Stimulated activated CD8-positive, alpha-beta memory T cell treated with anti-CD3 and anti-CD28 coated beads, Interleukin-4, amount 100 ng/mL, for 1 hour (primary cell): Measurements from ENCODE around the gene SIK2.

Experiments used
- DNase-seq, 2 donors: peaks; one replicate each; pipeline ENCODE4 v3.0.0-alpha.2; 2020; ENCODE audit warnings: low read depth in 2 of 2, low spot score in 1 of 2

SIK2 gene

GRCh38 chr11:111727431-111727830, 125.2 kb downstream of the SIK2 start:
- no peak for DNase-seq

GRCh38 chr11:111729071-111729830, 127.0 kb downstream of the SIK2 start:
- no peak for DNase-seq

GRCh38 chr11:111729831-111730311, 127.6 kb downstream of the SIK2 start:
- no peak for DNase-seq

GRCh38 chr11:111730871-111731591, 128.8 kb downstream of the SIK2 start:
- DNase-seq, result no peak

GRCh38 chr11:111731821-111732220, 129.6 kb downstream of the SIK2 start:
- DNase-seq, result no peak

- DNase-seq, result no peak
Observed at GRCh38 chr11:111733016-111733415, 130.8 kb downstream of the SIK2 start.

GRCh38 chr11:111733611-111734088, 131.4 kb downstream of the SIK2 start:
- no peak for DNase-seq

GRCh38 chr11:111734101-111734953, 132.1 kb downstream of the SIK2 start:
- no peak for DNase-seq

GRCh38 chr11:111734954-111735261, 132.7 kb downstream of the SIK2 start:
- DNase-seq, result no peak

GRCh38 chr11:111735262-111736116, 133.2 kb downstream of the SIK2 start:
- DNase-seq, result no peak

- DNase-seq, result no peak
Observed at GRCh38 chr11:111736181-111736590, 133.9 kb downstream of the SIK2 start.

- DNase-seq, result no peak
Observed at GRCh38 chr11:111736621-111737443, 134.6 kb downstream of the SIK2 start.

- DNase-seq, result no peak
Observed at GRCh38 chr11:111737444-111738210, 135.4 kb downstream of the SIK2 start.

GRCh38 chr11:111739299-111739698, 137.1 kb downstream of the SIK2 start:
- no peak for DNase-seq

GRCh38 chr11:111741751-111742150, 139.5 kb downstream of the SIK2 start:
- no peak for DNase-seq

- no peak for DNase-seq
Observed at GRCh38 chr11:111743700-111744099, 141.5 kb downstream of the SIK2 start.

GRCh38 chr11:111745719-111746504, 143.7 kb downstream of the SIK2 start:
- no peak for DNase-seq
